Choroid plexus epithelial cell (primary cell): Measurements from ENCODE around the gene SLC5A6.

Source experiments
- DNase-seq: peaks from one replicate; pipeline ENCODE4 v3.0.0-alpha.2; 2010; ENCODE audit warnings: low read depth
- H3K4me3 ChIP-seq: 2 replicates; pipeline ENCODE4 v1.5.1; 2011; ENCODE audit warnings: low read depth, mild to moderate bottlenecking, control low read depth, low read length, moderate library complexity
- TF ChIP-seq, protein P1 (sequence below): conservative IDR thresholded peaks from 2 replicates; pipeline ENCODE4 v1.5.1; 2011; ENCODE audit warnings: low read depth, mild to moderate bottlenecking, control low read depth, inconsistent platforms, low read length, moderate library complexity

Gene SLC5A6

DNA sequence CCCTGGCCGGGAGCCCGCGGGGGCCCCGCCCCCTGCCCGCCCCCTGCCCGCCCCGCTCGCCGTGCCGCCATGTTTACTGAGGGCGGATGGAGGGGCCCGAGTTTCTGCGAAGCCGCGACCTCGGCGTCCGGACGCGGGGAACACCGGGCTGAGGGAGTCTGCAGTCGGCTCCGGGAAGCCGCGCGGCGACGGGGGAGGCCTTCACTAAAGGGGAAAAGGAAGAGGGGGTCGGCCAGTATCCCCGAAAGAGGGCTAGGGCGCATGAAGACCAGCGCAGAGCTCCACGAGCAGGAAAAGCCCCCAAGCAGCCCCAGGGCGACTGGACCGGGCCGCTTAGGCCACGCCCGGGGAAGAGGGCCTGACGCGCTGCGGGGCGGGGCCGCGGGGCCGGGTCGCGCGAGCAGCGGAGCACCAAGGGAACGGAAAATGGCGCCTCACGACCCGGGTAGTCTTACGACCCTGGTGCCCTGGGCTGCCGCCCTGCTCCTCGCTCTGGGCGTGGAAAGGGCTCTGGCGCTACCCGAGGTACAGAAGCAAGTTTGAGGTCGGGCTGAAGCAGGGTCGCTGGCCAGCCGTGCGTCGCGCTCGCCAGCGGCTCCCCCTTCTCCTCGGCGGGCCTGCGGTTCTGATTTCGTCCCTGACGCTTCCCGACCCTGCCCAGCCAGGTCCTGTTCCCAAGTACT, at the start of gene SLC5A6, which contains the start of gene ATRAID:
TSS of gene SLC5A6 (minus strand) at position 326 of the 683 bp plus-strand sequence. CDS start 4,618 bp downstream, outside the sequence.
TSS of gene ATRAID (plus strand) at position 99 of the 683 bp plus-strand sequence. CDS start at position 427, 328 bp downstream.
- peak within 1 kb of the TSS; percentile 92 for H3K4me3 ChIP-seq
- TF ChIP-seq, protein P1, sequence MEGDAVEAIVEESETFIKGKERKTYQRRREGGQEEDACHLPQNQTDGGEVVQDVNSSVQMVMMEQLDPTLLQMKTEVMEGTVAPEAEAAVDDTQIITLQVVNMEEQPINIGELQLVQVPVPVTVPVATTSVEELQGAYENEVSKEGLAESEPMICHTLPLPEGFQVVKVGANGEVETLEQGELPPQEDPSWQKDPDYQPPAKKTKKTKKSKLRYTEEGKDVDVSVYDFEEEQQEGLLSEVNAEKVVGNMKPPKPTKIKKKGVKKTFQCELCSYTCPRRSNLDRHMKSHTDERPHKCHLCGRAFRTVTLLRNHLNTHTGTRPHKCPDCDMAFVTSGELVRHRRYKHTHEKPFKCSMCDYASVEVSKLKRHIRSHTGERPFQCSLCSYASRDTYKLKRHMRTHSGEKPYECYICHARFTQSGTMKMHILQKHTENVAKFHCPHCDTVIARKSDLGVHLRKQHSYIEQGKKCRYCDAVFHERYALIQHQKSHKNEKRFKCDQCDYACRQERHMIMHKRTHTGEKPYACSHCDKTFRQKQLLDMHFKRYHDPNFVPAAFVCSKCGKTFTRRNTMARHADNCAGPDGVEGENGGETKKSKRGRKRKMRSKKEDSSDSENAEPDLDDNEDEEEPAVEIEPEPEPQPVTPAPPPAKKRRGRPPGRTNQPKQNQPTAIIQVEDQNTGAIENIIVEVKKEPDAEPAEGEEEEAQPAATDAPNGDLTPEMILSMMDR = no peak
- peak; percentile 90 for DNase-seq

DNA sequence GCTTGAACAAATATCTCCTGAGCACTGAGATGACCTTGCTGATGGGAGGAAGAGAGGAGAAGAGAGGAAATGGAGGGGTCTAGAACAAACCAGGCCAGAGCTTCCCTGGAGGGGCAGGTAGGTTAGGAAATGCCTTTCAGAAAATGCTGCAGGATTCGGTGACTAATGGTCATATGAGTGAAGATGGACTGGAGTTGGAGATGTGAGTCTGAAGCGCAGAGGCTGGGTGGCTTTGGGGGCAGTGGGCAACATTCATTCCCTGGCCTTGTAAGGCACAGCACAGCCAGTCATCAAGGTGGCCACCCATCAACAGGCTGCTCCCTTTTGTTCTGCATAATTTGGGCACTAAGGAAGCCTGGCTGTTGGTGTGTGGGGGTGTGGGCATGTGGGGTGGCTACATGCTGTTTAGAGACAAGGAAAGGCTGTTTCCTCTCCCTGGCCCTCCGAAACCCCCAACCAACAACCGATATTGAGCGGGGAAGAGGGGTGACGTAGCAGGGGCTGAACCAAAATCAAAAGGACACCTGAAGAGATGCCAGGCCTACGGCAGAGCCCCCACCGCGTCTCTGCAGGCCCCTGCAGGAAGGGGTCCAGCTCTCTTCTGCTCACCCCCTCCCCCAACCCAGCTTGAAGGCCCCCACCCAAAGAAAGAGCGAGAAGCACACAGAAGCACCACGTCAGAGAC, 49.3 kb upstream of the SLC5A6 start:
- TF ChIP-seq, protein P1 = no peak
- DNase-seq = no peak
- H3K4me3 ChIP-seq = no peak overlapping the region

DNA sequence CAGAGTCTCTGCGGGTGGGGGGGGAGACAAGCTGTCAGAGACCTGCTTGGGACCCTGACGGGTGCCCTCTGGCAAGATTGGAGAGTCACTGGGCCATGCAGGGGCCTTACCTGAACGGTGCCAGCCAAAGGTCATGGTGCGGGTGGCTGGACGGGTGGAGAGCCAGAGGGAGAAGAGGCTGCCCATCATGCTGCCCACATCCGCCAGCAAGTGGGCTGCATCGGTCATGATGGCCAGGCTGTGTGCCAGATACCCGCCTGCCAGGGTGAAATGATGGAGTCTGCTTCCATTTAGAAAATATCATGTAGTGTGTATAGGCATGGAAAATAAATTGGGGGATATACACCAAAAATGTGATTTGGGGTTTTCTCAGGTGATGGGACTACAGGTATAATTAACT, 46.0 kb upstream of the SLC5A6 start:
- no peak overlapping the region for H3K4me3 ChIP-seq
- no peak for DNase-seq
- TF ChIP-seq, protein P1 = no peak

DNA sequence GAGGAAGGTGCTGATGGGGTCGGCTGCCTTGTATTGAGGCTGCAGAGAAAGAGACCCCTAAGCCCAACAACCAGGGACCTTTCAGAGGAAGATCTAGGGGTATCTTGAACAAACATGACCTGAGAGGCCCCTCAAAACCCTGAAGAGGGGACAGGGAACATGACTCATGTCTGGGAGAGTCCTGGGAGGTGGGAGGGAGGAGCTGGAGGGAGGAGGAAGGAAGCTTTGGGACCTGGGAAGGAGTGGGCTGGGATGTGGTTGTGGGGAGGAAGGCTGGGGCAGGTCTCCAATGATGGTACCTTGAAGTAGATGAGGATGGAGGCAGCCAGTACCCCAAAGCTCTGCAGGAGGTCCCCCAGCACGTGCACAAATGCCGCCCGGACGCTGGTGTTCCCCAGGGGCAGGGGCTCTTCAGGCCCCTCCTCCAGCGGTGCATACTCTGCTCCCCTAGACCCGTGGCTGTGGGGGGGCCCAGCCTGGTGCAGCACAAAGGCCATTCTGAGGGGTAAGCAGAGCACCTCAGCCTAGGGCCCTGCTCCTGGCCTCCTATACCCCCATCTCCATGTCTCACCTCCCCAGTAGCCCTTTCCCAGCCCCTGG, 44.9 kb upstream of the SLC5A6 start:
- no peak for DNase-seq
- H3K4me3 ChIP-seq = no peak overlapping the region
- TF ChIP-seq, protein P1 = no peak

DNA sequence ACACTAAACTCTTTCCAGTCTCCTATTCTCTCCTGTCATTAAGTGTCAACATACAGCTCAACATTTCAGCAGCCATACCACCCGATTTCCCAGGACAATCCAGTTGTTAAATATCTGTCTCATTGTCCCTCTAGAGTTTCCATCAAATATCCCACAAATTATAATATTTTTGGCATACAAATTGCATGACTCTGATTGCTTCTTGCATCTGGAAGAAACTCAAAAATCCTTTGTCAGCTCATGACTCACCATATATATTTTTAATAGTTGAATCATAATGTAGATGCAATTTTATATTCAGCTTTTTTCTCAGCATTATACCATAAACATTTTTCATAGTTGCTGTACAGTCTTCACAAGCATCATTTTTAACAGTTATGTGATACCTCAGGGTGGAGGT, 43.6 kb upstream of the SLC5A6 start:
- no peak overlapping the region for H3K4me3 ChIP-seq
- peak; percentile 38 for DNase-seq
- TF ChIP-seq, protein P1 = no peak

DNA sequence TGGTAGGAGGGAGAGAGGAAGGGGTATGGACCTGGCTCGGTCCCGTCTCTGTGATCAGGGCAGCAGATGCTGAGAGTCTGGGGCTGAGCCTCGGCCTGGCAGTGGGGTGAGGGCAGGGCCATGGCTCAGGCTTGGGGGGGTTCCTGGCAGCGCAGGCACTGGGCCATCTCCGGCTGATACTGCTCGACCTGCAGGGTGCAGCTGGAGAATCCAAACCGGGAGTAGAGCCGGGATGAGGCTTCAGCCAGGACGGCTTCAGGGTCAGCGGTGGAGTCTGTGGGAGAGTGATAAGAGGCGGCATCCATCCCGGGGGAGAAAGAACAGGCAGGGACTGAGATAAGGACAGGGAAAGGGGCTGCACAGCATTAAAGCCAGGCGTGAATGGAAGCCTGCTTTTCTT, 43.1 kb upstream of the SLC5A6 start:
- no peak for DNase-seq
- TF ChIP-seq, protein P1 = no peak
- no peak overlapping the region for H3K4me3 ChIP-seq
